ENCODE results near the gene PXDN. TPM values are rescaled to one million over a fixed set of nuclear protein-coding genes. Genes with fewer than 3 reads are reported as not detected.

PXDN gene, protein sequence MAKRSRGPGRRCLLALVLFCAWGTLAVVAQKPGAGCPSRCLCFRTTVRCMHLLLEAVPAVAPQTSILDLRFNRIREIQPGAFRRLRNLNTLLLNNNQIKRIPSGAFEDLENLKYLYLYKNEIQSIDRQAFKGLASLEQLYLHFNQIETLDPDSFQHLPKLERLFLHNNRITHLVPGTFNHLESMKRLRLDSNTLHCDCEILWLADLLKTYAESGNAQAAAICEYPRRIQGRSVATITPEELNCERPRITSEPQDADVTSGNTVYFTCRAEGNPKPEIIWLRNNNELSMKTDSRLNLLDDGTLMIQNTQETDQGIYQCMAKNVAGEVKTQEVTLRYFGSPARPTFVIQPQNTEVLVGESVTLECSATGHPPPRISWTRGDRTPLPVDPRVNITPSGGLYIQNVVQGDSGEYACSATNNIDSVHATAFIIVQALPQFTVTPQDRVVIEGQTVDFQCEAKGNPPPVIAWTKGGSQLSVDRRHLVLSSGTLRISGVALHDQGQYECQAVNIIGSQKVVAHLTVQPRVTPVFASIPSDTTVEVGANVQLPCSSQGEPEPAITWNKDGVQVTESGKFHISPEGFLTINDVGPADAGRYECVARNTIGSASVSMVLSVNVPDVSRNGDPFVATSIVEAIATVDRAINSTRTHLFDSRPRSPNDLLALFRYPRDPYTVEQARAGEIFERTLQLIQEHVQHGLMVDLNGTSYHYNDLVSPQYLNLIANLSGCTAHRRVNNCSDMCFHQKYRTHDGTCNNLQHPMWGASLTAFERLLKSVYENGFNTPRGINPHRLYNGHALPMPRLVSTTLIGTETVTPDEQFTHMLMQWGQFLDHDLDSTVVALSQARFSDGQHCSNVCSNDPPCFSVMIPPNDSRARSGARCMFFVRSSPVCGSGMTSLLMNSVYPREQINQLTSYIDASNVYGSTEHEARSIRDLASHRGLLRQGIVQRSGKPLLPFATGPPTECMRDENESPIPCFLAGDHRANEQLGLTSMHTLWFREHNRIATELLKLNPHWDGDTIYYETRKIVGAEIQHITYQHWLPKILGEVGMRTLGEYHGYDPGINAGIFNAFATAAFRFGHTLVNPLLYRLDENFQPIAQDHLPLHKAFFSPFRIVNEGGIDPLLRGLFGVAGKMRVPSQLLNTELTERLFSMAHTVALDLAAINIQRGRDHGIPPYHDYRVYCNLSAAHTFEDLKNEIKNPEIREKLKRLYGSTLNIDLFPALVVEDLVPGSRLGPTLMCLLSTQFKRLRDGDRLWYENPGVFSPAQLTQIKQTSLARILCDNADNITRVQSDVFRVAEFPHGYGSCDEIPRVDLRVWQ (N-terminal part only)
- 100 to 1,000 TPM in 1 of 2 donors, 10 to 100 TPM in 1; 61.6 to 111 TPM for total RNA-seq

DNA sequence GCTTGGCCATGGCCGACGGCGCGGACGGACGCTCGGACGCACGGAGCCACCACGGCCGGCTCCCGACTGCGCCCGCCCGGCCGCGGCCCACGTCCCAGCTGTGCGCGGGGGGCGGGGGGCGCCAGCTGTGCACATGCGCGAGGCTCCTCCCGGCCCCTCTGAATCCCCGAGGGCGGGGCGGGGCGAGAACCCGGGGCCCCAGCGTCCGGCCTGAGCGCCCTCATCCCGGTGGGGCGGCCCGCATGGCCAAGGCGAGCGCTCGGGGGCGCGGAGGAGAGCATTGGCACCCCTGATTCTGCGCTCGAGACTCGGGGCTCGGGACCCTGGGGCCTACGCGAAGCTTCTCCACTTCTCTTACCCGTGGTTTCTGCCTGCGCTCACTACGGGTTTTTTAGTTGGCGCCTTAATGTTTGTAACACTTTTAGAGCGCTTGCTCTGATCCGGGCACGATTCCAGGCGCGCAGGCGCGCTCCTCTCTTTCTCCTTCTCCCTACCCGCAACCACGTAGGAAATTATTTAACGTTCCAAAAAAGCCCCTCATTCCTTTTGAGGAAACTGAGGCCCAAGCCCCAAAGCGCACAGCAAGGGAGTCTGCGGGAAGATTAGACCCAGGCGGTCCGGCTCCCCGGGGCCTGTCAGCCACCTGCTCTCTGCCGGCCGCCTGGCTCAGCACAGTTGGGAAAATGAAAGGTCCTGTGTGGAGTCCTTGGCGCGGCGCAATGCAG is at the start of gene PXDN:
Gene PXDN (minus strand): TSS at position 70 of the 725 bp plus-strand sequence. CDS start 60 bp downstream, at position 10.

Data from melanocyte of skin (primary cell).